CD4-positive, alpha-beta T cell (primary cell): ENCODE data around the gene RAB5B. TPM values are rescaled to one million over a fixed set of nuclear protein-coding genes. Genes with fewer than 3 reads are reported as not detected.

Experiments used
- ATAC-seq: fragments of 200-7000 bp; cut with Tn5 transposase; one replicate; pipeline ENCODE4 v1.10.0; 2022; ENCODE audit warnings: mild to moderate bottlenecking; ENCODE audit not compliant: poor library complexity
- CTCF ChIA-PET: fragments of 350-600 bp; sonication (Branson Sonifier 250); formaldehyde crosslinking; loops from one replicate; lab custom pipeline; 2021; ENCODE audit warnings: antibody characterized with exemption, inconsistent platforms; lab: Charles Lee
- POLR2A ChIA-PET: fragments of 350-600 bp; sonication (Branson Sonifier 250); formaldehyde crosslinking; loops from one replicate; lab custom pipeline; 2021; ENCODE audit warnings: antibody characterized with exemption, inconsistent platforms; lab: Charles Lee
- DNase-seq, 14 experiments: peaks; one replicate each; pipeline ENCODE4 v3.0.0-alpha.2; 2013 to 2020; ENCODE audit warnings: mixed read lengths in 2 of 14
- H3K27ac ChIP-seq, 2 donors: one replicate each; pipeline versions ENCODE4 v1.5.1 to v1.7.0; 2013; ENCODE audit warnings: low read length in 2 of 2, low read depth in 1 of 2, mild to moderate bottlenecking in 1 of 2
- H3K27me3 ChIP-seq, 2 experiments: 1 replicate in 1 of 2; 2 replicates in 1 of 2; pipeline versions ENCODE4 v1.6.1 to v1.7.0; 2013; ENCODE audit warnings: low read length in 2 of 2, control low read depth in 1 of 2, mild to moderate bottlenecking in 1 of 2, moderate library complexity in 1 of 2; ENCODE audit not compliant: insufficient read depth in 2 of 2, control insufficient read depth in 1 of 2
- H3K36me3 ChIP-seq: one replicate; pipeline ENCODE4 v1.6.1; 2013; ENCODE audit warnings: low read length, control low read depth; ENCODE audit not compliant: insufficient read depth
- H3K4me1 ChIP-seq: one replicate; pipeline ENCODE4 v1.6.1; 2013; ENCODE audit warnings: low read length, control low read depth; ENCODE audit not compliant: insufficient read depth
- H3K4me3 ChIP-seq: one replicate; pipeline ENCODE4 v1.5.1; 2013; ENCODE audit warnings: mild to moderate bottlenecking, low read length, moderate library complexity
- H3K9me3 ChIP-seq, 2 experiments: 1 replicate in 1 of 2; 2 replicates in 1 of 2; pipeline versions ENCODE4 v1.6.1 to v1.7.0; 2013; ENCODE audit warnings: low read length in 2 of 2, mild to moderate bottlenecking in 2 of 2, control low read depth in 1 of 2, moderate library complexity in 1 of 2; ENCODE audit not compliant: control insufficient read depth in 1 of 2, insufficient read depth in 1 of 2
- H3K27ac Mint-ChIP-seq: one replicate; pipeline ENCODE4 v1.8.0; 2020; ENCODE audit warnings: mixed read lengths
- H3K27me3 Mint-ChIP-seq: one replicate; pipeline ENCODE4 v1.8.0; 2021; ENCODE audit warnings: mixed read lengths
- H3K36me3 Mint-ChIP-seq: one replicate; pipeline ENCODE4 v1.8.0; 2021; ENCODE audit warnings: low read depth, mixed read lengths
- H3K4me1 Mint-ChIP-seq: one replicate; pipeline ENCODE4 v1.8.0; 2021; ENCODE audit warnings: low read depth, mixed read lengths
- H3K4me3 Mint-ChIP-seq: one replicate; pipeline ENCODE4 v1.8.0; 2020; ENCODE audit warnings: mild to moderate bottlenecking, mixed read lengths
- H3K9me3 Mint-ChIP-seq: one replicate; pipeline ENCODE4 v1.8.0; 2020; ENCODE audit warnings: mixed read lengths
- intact Hi-C, 2 experiments: fragments of 100-400 bp; cut with DNase I in 1 of 2; cut with micrococcal nuclease in 1 of 2; formaldehyde crosslinking; loops; one replicate each; pipeline versions ENCODE4 v1.15.1 to v1.9.0; 2023 to 2025; cut with DNase I, micrococcal nuclease
- total RNA-seq, 174 experiments: library from RNA in 2 of 174; stranded (reverse) in 2 of 174; gene quantifications; one replicate each; pipeline ENCODE4 v1.2.3 and lab custom pipeline; 2021 to 2026
- TF ChIP-seq, protein P1 (sequence below): fragments of 200-600 bp; IDR thresholded peaks from one replicate; pipeline ENCODE4 v1.8.0; 2022; ENCODE audit warnings: antibody characterized with exemption, mild to moderate bottlenecking

The RAB5B gene
- total RNA-seq, 2 experiments from 2014 or later: 21.6 to 27.4 TPM

DNA sequence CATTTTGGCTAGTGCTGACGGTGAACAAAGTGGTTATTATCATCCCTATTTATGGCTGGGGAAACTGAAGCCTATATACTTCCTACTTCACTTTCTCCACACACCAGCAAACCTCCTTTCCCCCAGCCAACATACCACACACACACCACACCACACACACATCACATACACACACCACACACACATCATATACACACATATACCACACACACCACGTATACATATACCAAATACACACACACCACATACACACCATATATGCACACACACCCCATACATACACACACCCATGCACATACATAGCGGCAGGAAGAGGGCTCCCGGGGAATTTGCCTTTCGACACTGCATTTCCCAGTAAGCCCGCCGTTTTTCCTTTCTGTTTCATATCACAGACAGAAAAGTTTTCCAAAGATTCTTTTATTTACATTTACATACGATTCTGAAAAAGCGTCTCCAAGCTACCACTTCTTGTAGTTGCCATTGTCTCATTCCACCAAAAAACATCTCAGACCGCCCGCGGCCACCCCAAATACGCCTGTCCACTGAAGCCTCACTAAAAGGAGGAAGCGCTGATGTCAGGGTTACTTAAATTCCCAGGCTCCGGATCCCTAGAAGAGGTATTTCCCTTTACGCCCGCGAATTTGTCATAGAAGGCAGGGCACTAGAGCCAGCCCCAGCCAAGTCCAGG, 823 bp upstream of the RAB5B start:
- CTCF ChIA-PET: interaction anchor here (0.9 to 2.9 kb wide), 6 partner anchors 23 to 664 kb away, joined by 3 to 18 read pairs (median 5); partner anchors contain the start of genes PYM1 and SUOX

DNA sequence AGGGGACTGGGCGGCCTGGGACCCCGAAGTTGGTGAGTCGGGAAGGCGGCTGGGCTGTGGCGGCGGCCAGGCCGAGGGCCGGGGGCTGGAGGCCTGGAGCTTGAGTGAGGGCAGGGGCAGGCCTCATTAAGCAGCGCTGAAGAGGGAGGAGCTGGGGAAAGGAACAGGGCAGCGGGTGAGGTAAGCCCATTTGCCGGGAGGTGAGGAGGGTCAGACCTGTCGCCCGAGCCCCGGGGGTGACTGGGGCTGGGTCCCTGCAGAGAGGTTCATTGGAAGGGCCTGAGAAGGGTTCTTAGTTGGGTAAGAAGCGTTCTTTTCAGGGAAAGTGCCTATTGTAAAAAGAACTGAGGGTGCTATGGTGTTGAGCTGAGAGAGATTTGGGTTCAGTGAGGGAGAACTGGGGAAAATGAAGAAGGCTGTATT, 441 bp downstream of the RAB5B start:
- ATAC-seq (no peak), DNase-seq (peak in 8 of 14 experiments; percentile 19 to 67 (median 38))
- Mint-ChIP-seq H3K4me1 (peaks cover 23% of the 10 kb centered on the region), H3K9me3 (no peaks in the 10 kb centered on the region), H3K36me3 (peaks cover 19% of the 10 kb centered on the region), H3K27me3 (no peaks in the 10 kb centered on the region), H3K4me3 (no peak overlapping the region), H3K27ac (no peak overlapping the region)
- Histone ChIP-seq H3K9me3 (no peaks in the 10 kb centered on the region), H3K27me3 (no peaks in the 10 kb centered on the region), H3K36me3 (peaks cover 18% of the 10 kb centered on the region), H3K4me3 (peak overlapping the region; percentile 74), H3K4me1 (peaks cover 26% of the 10 kb centered on the region), H3K27ac (peak overlapping the region; percentile 62 to 86)
- intact Hi-C loops: loop anchor here in 1 of 2 experiments (2.0 kb wide), 1 partner anchor 44 kb away; the partner anchor contains the start of gene DGKA
- TF ChIP-seq, protein P1, sequence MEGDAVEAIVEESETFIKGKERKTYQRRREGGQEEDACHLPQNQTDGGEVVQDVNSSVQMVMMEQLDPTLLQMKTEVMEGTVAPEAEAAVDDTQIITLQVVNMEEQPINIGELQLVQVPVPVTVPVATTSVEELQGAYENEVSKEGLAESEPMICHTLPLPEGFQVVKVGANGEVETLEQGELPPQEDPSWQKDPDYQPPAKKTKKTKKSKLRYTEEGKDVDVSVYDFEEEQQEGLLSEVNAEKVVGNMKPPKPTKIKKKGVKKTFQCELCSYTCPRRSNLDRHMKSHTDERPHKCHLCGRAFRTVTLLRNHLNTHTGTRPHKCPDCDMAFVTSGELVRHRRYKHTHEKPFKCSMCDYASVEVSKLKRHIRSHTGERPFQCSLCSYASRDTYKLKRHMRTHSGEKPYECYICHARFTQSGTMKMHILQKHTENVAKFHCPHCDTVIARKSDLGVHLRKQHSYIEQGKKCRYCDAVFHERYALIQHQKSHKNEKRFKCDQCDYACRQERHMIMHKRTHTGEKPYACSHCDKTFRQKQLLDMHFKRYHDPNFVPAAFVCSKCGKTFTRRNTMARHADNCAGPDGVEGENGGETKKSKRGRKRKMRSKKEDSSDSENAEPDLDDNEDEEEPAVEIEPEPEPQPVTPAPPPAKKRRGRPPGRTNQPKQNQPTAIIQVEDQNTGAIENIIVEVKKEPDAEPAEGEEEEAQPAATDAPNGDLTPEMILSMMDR: no peak
- CTCF ChIA-PET: interaction anchor here (0.8 to 2.9 kb wide), 10 partner anchors 22 to 662 kb away, joined by 3 to 18 read pairs (median 4); partner anchors contain the start of genes ORMDL2, PYM1, SARNP and SMARCC2
- POLR2A ChIA-PET: interaction anchor here (0.6 to 2.9 kb wide), 63 partner anchors 8 to 1694 kb away, joined by 3 to 80 read pairs (median 5); partner anchors contain the start of genes BLOC1S1, CBX5, CNPY2 and COQ10A

More for the DNA sequence above, 823 bp upstream of the RAB5B start:
- no peak for ATAC-seq
- Mint-ChIP-seq H3K4me3 (no peak overlapping the region), H3K9me3 (no peaks in the 10 kb centered on the region), H3K27me3 (no peaks in the 10 kb centered on the region), H3K36me3 (peaks cover 9% of the 10 kb centered on the region), H3K4me1 (peaks cover 17% of the 10 kb centered on the region), H3K27ac (no peak overlapping the region)
- POLR2A ChIA-PET: interaction anchor here (0.7 to 2.9 kb wide), 52 partner anchors 8 to 1693 kb away, joined by 3 to 80 read pairs (median 6); partner anchors contain the start of genes BLOC1S1, CBX5, CNPY2 and DGKA
- Histone ChIP-seq H3K4me1 (peaks cover 27% of the 10 kb centered on the region), H3K9me3 (no peaks in the 10 kb centered on the region), H3K4me3 (peak overlapping the region; percentile 68), H3K36me3 (peaks cover 12% of the 10 kb centered on the region), H3K27me3 (no peaks in the 10 kb centered on the region), H3K27ac (peak overlapping the region; percentile 67 to 82)
- DNase-seq: no peak
- intact Hi-C loops: loop anchor here in 1 of 2 experiments (1.0 kb wide), 1 partner anchor 44 kb away; no protein-coding TSS in a partner anchor
- TF ChIP-seq, protein P1: no peak

DNA sequence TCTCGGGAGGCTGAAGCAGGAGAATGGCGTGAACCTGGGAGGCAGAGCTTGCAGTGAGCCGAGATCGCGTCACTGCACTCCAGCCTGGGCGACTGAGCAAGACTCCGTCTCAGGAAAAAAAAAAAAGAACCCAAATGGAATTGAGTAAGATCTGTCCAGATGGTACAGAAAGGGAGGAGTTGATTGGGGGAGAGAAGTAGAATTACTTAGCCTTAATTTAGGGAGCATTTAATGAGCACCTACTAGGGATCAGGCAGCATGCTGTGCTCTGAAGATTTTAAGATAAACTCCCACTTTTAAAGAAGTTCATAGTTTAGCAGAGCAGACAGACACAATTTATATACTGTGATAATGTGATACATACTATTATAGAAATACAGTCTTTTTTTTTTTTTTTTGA, 4.5 kb downstream of the RAB5B start:
- Mint-ChIP-seq H3K36me3 (peaks cover 44% of the 10 kb centered on the region), H3K27me3 (no peaks in the 10 kb centered on the region), H3K9me3 (no peaks in the 10 kb centered on the region), H3K4me3 (no peak overlapping the region), H3K27ac (peak overlapping the region; percentile 30), H3K4me1 (peaks cover 39% of the 10 kb centered on the region)
- POLR2A ChIA-PET: no interaction called here
- TF ChIP-seq, protein P1: no peak
- Histone ChIP-seq H3K36me3 (peaks cover 39% of the 10 kb centered on the region), H3K4me3 (no peak overlapping the region), H3K9me3 (no peaks in the 10 kb centered on the region), H3K27ac (no peak overlapping the region), H3K27me3 (no peaks in the 10 kb centered on the region), H3K4me1 (peaks cover 20% of the 10 kb centered on the region)
- CTCF ChIA-PET: no interaction called here
- ATAC-seq: no peak
- no peak for DNase-seq
- intact Hi-C loops: no loop called here
